IMR-90 (cell line): ENCODE results near the gene GCNA. TPM values are rescaled to one million over a fixed set of nuclear protein-coding genes. Genes with fewer than 3 reads are reported as not detected.

Experiments used
- ATAC-seq: fragments of 200-7000 bp; cut with Tn5 transposase; 2 replicates; pipeline ENCODE4 v1.9.1; 2020; ENCODE audit warnings: low read depth, mild to moderate bottlenecking, moderate library complexity
- BruUV-seq: library from RNA; stranded (reverse); fragments of 400-500 nt; replicated peaks from 2 replicates; lab custom pipeline; 2021; lab: Mats Ljungman, UMichigan
- CTCF ChIA-PET: fragments of 300-600 bp; formaldehyde crosslinking; extraction: SDS; loops from one replicate; lab custom pipeline; 2021; ENCODE audit warnings: antibody characterized with exemption; lab: Yijun Ruan, JAX
- POLR2A ChIA-PET: fragments of 300-600 bp; sonication (Branson Sonifier 250); formaldehyde crosslinking; loops from one replicate; lab custom pipeline; 2022; ENCODE audit warnings: antibody characterized with exemption; ENCODE audit not compliant: unreplicated experiment; lab: Charles Lee
- DNase-seq: peaks from one replicate; pipeline ENCODE4 v3.0.0; 2013
- H2AFZ ChIP-seq: replicated peaks from 2 replicates; pipeline ENCODE3; 2013; ENCODE audit warnings: low read length, mild to moderate bottlenecking; ENCODE audit not compliant: poor library complexity
- H2AK5ac ChIP-seq: 2 replicates; pipeline ENCODE4 v1.6.1; 2013; ENCODE audit warnings: low read depth, low read length, inconsistent platforms
- H2AK9ac ChIP-seq: replicated peaks from 2 replicates; pipeline ENCODE3; 2013; ENCODE audit warnings: mild to moderate bottlenecking, low read depth, low read length, moderate library complexity; ENCODE audit not compliant: poor library complexity
- H2BK120ac ChIP-seq: 2 replicates; pipeline ENCODE4 v1.6.1; 2013; ENCODE audit warnings: low read depth, low read length, inconsistent platforms
- H2BK15ac ChIP-seq: 3 replicates; pipeline ENCODE4 v1.6.1; 2013; ENCODE audit warnings: low read depth, low read length, inconsistent platforms
- H2BK20ac ChIP-seq: 2 replicates; pipeline ENCODE4 v1.6.1; 2013; ENCODE audit warnings: low read depth, mild to moderate bottlenecking, inconsistent platforms, low read length, moderate library complexity
- H2BK5ac ChIP-seq: 2 replicates; pipeline ENCODE4 v1.6.1; 2013; ENCODE audit warnings: mild to moderate bottlenecking, low read depth, low read length, inconsistent platforms; ENCODE audit not compliant: poor library complexity, severe bottlenecking
- H3K14ac ChIP-seq: replicated peaks from 2 replicates; pipeline ENCODE4 v1.6.1; 2013; ENCODE audit warnings: low read depth, low read length, inconsistent platforms
- H3K18ac ChIP-seq: 2 replicates; pipeline ENCODE4 v1.6.1; 2013; ENCODE audit warnings: low read depth, low read length, control low read depth
- H3K23ac ChIP-seq: 2 replicates; pipeline ENCODE4 v1.6.1; 2013; ENCODE audit warnings: low read depth, low read length, inconsistent platforms
- H3K27ac ChIP-seq: 2 replicates; pipeline ENCODE4 v1.5.1; 2013; ENCODE audit warnings: mild to moderate bottlenecking, control low read depth, low read length; ENCODE audit not compliant: insufficient read depth
- H3K27me3 ChIP-seq: 2 replicates; pipeline ENCODE4 v1.6.1; 2013; ENCODE audit warnings: low read length; ENCODE audit not compliant: control insufficient read depth, insufficient read depth
- H3K36me3 ChIP-seq: 2 replicates; pipeline ENCODE4 v1.6.1; 2013; ENCODE audit warnings: low read length, mixed read lengths; ENCODE audit not compliant: control insufficient read depth, insufficient read depth
- H3K4ac ChIP-seq: 2 replicates; pipeline ENCODE4 v1.6.1; 2013; ENCODE audit warnings: low read depth, low read length, inconsistent platforms
- H3K4me1 ChIP-seq: 2 replicates; pipeline ENCODE4 v1.6.1; 2013; ENCODE audit warnings: low read length, mixed read lengths; ENCODE audit not compliant: control insufficient read depth, insufficient read depth
- H3K4me2 ChIP-seq: 2 replicates; pipeline ENCODE4 v1.6.1; 2013; ENCODE audit warnings: low read depth, mild to moderate bottlenecking, control low read depth, low read length, moderate library complexity
- H3K4me3 ChIP-seq: 2 replicates; pipeline ENCODE4 v1.5.1; 2013; ENCODE audit warnings: low read depth, mild to moderate bottlenecking, control low read depth, low read length, moderate library complexity; ENCODE audit not compliant: insufficient read depth
- H3K56ac ChIP-seq: 2 replicates; pipeline ENCODE4 v1.6.1; 2013; ENCODE audit warnings: low read length, inconsistent platforms; ENCODE audit not compliant: insufficient read depth; ENCODE audit errors: extremely low read depth
- H3K79me1 ChIP-seq, 2 experiments: 2 replicates each; pipeline ENCODE4 v1.6.1; 2013; ENCODE audit warnings: low read length in 2 of 2, inconsistent platforms in 1 of 2, low read depth in 1 of 2
- H3K9ac ChIP-seq: 2 replicates; pipeline ENCODE4 v1.6.1; 2013; ENCODE audit warnings: low read depth, low read length, control low read depth
- H3K9me1 ChIP-seq: 2 replicates; pipeline ENCODE4 v1.6.1; 2013; ENCODE audit warnings: low read length, inconsistent platforms; ENCODE audit not compliant: insufficient read depth
- H3K9me3 ChIP-seq: 2 replicates; pipeline ENCODE4 v1.6.1; 2013; ENCODE audit warnings: low read length; ENCODE audit not compliant: control insufficient read depth, insufficient read depth
- H4K20me1 ChIP-seq: 2 replicates; pipeline ENCODE4 v1.6.1; 2013; ENCODE audit warnings: low read length, inconsistent platforms; ENCODE audit not compliant: insufficient read depth
- H4K5ac ChIP-seq: 2 replicates; pipeline ENCODE4 v1.6.1; 2013; ENCODE audit warnings: mild to moderate bottlenecking, low read depth, low read length, control low read depth
- H4K8ac ChIP-seq, 2 experiments: 2 replicates each; pipeline ENCODE4 v1.6.1; 2013; ENCODE audit warnings: low read depth in 2 of 2, low read length in 2 of 2, control low read depth in 1 of 2, inconsistent platforms in 1 of 2
- H4K91ac ChIP-seq: 2 replicates; pipeline ENCODE4 v1.6.1; 2013; ENCODE audit warnings: low read depth, low read length, inconsistent platforms; ENCODE audit not compliant: insufficient read depth
- BHLHE40 ChIP-seq: fragments of 150-350 bp; IDR thresholded peaks from 2 replicates; pipeline ENCODE4 v1.6.1; 2016; ENCODE audit warnings: mild to moderate bottlenecking, low read depth, low read length
- CTCF ChIP-seq: conservative IDR thresholded peaks from 2 replicates; pipeline ENCODE4 v1.5.1; 2012; ENCODE audit warnings: mild to moderate bottlenecking, low read depth, low read length, improper control_type of control experiment
- ELK1 ChIP-seq: fragments of 150-350 bp; IDR thresholded peaks from 2 replicates; pipeline ENCODE4 v1.6.1; 2016; ENCODE audit warnings: low read depth, mild to moderate bottlenecking, low read length, moderate library complexity, borderline replicate concordance
- MAFK ChIP-seq: IDR thresholded peaks from 2 replicates; pipeline ENCODE4 v1.6.1; 2012; ENCODE audit warnings: low read depth, low read length, improper control_type of control experiment
- MAZ ChIP-seq: IDR thresholded peaks from 2 replicates; pipeline ENCODE4 v1.6.1; 2012; ENCODE audit warnings: low read depth, mild to moderate bottlenecking, low read length, improper control_type of control experiment, moderate library complexity, borderline replicate concordance
- NFE2L2 ChIP-seq: fragments of 150-350 bp; IDR thresholded peaks from 2 replicates; pipeline ENCODE4 v1.6.1; 2016; ENCODE audit warnings: low read depth, mild to moderate bottlenecking, low read length
- POLR2A ChIP-seq: IDR thresholded peaks from 2 replicates; pipeline ENCODE4 v1.6.1; 2012; ENCODE audit warnings: mild to moderate bottlenecking, low read depth, low read length
- RAD21 ChIP-seq: IDR thresholded peaks from 2 replicates; pipeline ENCODE4 v1.6.1; 2012; ENCODE audit warnings: low read length, improper control_type of control experiment
- RCOR1 ChIP-seq: IDR thresholded peaks from 2 replicates; pipeline ENCODE4 v1.6.1; 2012; ENCODE audit warnings: mild to moderate bottlenecking, low read length, improper control_type of control experiment; ENCODE audit not compliant: insufficient replicate concordance
- SMC3 ChIP-seq: fragments of 150-350 bp; IDR thresholded peaks from 2 replicates; pipeline ENCODE4 v1.6.1; 2016; ENCODE audit warnings: low read depth, mild to moderate bottlenecking, antibody characterized with exemption, low read length, moderate library complexity
- WGBS, 2 experiments: methylation state at CpG; one replicate each; pipeline versions ENCODE4 v1.1.5 to v1.1.7; 2013; ENCODE audit warnings: missing lambda C conversion rate in 2 of 2; ENCODE audit not compliant: insufficient read length in 1 of 2; ENCODE audit errors: extremely low coverage in 2 of 2; 5-methylcytosine and 5-hydroxymethylcytosine counted together
- dilution Hi-C: fragments of 300-500 bp; cut with HindIII; formaldehyde crosslinking; loops from one replicate; pipeline ENCODE4 v1.14.3; 2018; ENCODE audit warnings: low sequenced_read_pairs; ENCODE audit not compliant: unreplicated experiment
- in situ Hi-C: fragments of 300-500 bp; cut with MboI; formaldehyde crosslinking; loops from 3 replicates; pipeline ENCODE4 v1.14.3; 2019; ENCODE audit warnings: low sequenced_read_pairs, inconsistent platforms, mixed read lengths
- intact Hi-C: fragments of 100-400 bp; cut with micrococcal nuclease; formaldehyde crosslinking; loops from 2 replicates; pipeline ENCODE4 v1.10.0; 2022
- polyA plus RNA-seq, 3 experiments: library from polyadenylated mRNA; depleted of rRNA; stranded (reverse); fragments of >200 nt; gene quantifications; 2 replicates each; pipeline ENCODE4 v1.2.3, GENCODE V29; 2012; ENCODE audit warnings: low replicate concordance in 1 of 3
- total RNA-seq: library from RNA; depleted of rRNA; stranded (reverse); fragments of >200 nt; gene quantifications from 2 replicates; pipeline ENCODE4 v1.2.3, GENCODE V29; 2012

GCNA gene
- total and polyA plus RNA-seq, 2 of the 4 experiments (the other 2 are of a cell fraction), result 0.90 to 1.3 TPM

- Histone ChIP-seq H3K4me2 (no peak overlapping the region), H3K27me3 (no peaks in the 10 kb centered on the region), H2BK20ac (no peak overlapping the region), H4K8ac (no peak overlapping the region), H3K79me1 (no peaks in the 10 kb centered on the region), H3K4me3 (no peak overlapping the region), H2AFZ (no peak overlapping the region), H2AK5ac (no peak overlapping the region), H3K56ac (no peak overlapping the region), H3K27ac (no peak overlapping the region), H3K9me3 (no peaks in the 10 kb centered on the region), H3K23ac (no peak overlapping the region), H2BK5ac (no peak overlapping the region), H4K20me1 (no peaks in the 10 kb centered on the region), H3K36me3 (no peaks in the 10 kb centered on the region), H2AK9ac (no peak overlapping the region), H3K4me1 (no peaks in the 10 kb centered on the region), H2BK120ac (no peak overlapping the region), H3K9me1 (no peaks in the 10 kb centered on the region), H2BK15ac (no peak overlapping the region), H4K91ac (no peak overlapping the region), H3K14ac (no peak overlapping the region), H3K18ac (no peak overlapping the region), H3K4ac (no peak overlapping the region), H4K5ac (no peak overlapping the region), H3K9ac (no peak overlapping the region)
- dilution Hi-C loops, result no loop called here
- CTCF ChIA-PET, result no interaction called here
- DNase-seq (no peak), ATAC-seq (no peak)
- intact Hi-C loops, result no loop called here
- POLR2A ChIA-PET, result no interaction called here
- TF ChIP-seq SMC3 (no peak), ELK1 (no peak), NFE2L2 (no peak), CTCF (no peak), MAZ (no peak), RAD21 (no peak), RCOR1 (no peak), POLR2A (no peak), BHLHE40 (no peak), MAFK (no peak)
- WGBS, 2 experiments, result no CpG with 5 or more reads among the region's 2 CpGs
- BruUV-seq, result no TSS peak
- in situ Hi-C loops, result no loop called here
These were observed 8.7 kb downstream of the GCNA start for GRCh38 chrX:71586929-71587328.
